ENCODE data around the gene TUT4.

DNA sequence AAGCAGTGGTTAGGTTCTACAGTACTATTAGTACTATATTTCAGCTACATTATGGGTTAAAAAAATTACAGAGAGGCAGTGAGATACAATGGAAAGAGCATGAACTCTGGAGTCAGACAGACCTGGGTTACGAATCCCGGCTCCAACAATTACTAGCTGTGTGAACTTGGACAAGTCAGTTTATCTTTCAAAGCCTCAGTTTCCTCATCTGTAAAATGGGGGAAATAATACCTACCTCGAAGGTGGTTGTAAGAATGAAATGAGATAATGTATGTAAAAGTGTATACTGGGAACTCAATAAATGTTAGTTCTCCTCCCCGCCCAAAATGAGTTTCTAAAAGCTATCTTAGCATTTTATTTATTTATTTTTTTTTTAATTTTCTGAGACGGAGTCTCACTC lies 89.0 kb downstream of the TUT4 start:
- TF ChIP-seq, protein P1, sequence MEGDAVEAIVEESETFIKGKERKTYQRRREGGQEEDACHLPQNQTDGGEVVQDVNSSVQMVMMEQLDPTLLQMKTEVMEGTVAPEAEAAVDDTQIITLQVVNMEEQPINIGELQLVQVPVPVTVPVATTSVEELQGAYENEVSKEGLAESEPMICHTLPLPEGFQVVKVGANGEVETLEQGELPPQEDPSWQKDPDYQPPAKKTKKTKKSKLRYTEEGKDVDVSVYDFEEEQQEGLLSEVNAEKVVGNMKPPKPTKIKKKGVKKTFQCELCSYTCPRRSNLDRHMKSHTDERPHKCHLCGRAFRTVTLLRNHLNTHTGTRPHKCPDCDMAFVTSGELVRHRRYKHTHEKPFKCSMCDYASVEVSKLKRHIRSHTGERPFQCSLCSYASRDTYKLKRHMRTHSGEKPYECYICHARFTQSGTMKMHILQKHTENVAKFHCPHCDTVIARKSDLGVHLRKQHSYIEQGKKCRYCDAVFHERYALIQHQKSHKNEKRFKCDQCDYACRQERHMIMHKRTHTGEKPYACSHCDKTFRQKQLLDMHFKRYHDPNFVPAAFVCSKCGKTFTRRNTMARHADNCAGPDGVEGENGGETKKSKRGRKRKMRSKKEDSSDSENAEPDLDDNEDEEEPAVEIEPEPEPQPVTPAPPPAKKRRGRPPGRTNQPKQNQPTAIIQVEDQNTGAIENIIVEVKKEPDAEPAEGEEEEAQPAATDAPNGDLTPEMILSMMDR (IDR thresholded peaks at IDR 0.05) = no peak
- no peak for TF ChIP-seq EZH2phosphoT487 (IDR thresholded peaks at IDR 0.05)
